GM18951 (cell line): ENCODE data around the gene VPS37B.

ENCODE experiments used
- POLR2A ChIP-seq: IDR thresholded peaks from 4 replicates; pipeline ENCODE4 v1.6.1; 2011; ENCODE audit warnings: mild to moderate bottlenecking; ENCODE audit not compliant: insufficient read length, insufficient read depth; ENCODE audit errors: extremely low read depth
- in situ Hi-C: fragments of 300-500 bp; cut with MboI; formaldehyde crosslinking; loops from one replicate; pipeline ENCODE4 v1.12.0; 2022; ENCODE audit warnings: low sequenced_read_pairs, mixed read lengths, inconsistent platforms; ENCODE audit not compliant: unreplicated experiment

The VPS37B gene

GRCh38 chr12:122846622-122847515, 49.1 kb downstream of the VPS37B start:
- TF ChIP-seq POLR2A = no peak
- in situ Hi-C loops = no loop called here

- in situ Hi-C loops = no loop called here
- TF ChIP-seq POLR2A = no peak
Measured at GRCh38 chr12:122845865-122846621, 49.9 kb downstream of the VPS37B start.

GRCh38 chr12:122845041-122845864, 50.7 kb downstream of the VPS37B start:
- in situ Hi-C loops = no loop called here
- no peak for TF ChIP-seq POLR2A

GRCh38 chr12:122844366-122844971, 51.5 kb downstream of the VPS37B start:
- TF ChIP-seq POLR2A = no peak
- in situ Hi-C loops = no loop called here

GRCh38 chr12:122843455-122843854, 52.5 kb downstream of the VPS37B start:
- in situ Hi-C loops = no loop called here

GRCh38 chr12:122842505-122843405, 53.2 kb downstream of the VPS37B start:
- no peak for TF ChIP-seq POLR2A
- in situ Hi-C loops = no loop called here

More at GRCh38 chr12:122843455-122843854, 52.5 kb downstream of the VPS37B start:
- no peak for TF ChIP-seq POLR2A

DNA sequence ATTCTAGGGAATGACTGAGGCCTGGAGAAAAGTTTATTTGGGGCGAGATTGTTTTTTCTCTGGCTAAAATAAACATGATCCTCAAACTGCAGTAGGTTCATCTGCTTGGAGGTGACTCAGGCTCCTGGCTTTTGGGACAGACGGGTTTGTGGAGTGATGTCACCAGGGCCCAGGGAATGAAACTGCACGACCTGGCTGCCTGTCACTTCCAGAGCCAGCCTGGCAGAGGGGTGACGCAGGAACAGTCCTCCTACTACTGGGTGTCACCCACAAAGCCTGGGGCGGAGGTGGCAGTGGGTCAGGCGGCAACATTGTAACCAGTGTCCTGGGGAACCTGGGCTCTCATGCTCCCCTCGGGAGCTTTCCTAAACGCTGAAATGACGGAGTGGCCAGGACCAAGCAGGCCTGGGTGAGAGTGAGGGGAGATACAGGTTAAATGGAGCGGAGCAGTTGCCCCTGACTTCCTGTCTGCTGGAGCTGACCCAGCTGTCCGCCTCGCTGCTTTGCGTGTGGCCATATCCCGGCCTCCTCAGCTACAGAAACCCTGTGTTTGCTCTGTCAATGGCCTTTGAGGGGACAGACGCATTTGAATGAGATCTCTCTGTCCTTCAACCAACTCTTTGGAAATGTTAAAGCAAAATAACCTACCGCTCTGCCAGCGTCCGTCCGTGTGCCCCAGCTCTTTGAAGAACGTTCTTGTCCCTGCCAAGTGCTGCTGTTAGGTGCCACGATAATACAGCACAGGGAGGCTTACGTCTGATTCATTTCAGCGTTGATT, 54.2 kb downstream of the VPS37B start:
- in situ Hi-C loops = no loop called here
- TF ChIP-seq POLR2A = no peak

GRCh38 chr12:122840580-122841513, 55.1 kb downstream of the VPS37B start:
- in situ Hi-C loops = no loop called here
- no peak for TF ChIP-seq POLR2A

- no peak for TF ChIP-seq POLR2A
- in situ Hi-C loops = no loop called here
Measured at GRCh38 chr12:122839907-122840554, 55.9 kb downstream of the VPS37B start.

DNA sequence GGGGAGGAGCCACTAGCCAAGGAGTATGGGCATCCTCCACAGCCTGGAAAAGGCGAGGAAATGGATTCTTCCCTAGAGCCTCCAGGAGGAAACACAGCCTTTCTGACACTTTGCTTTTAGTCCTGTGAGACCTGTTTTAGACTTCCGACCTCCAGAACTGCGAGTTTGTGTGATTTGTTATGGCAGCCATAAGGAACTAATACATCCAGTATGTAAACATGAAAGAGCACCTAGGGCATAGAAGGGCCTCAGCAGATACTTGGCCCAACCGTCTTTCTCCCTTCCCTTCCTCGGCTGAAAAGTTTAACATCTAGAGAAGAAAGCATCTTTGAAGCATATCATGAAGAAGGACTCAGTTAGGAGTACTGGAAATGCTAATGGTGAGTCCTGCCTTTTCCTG, 57.1 kb downstream of the VPS37B start:
- in situ Hi-C loops = no loop called here
- TF ChIP-seq POLR2A = no peak
